GM19438 (cell line): Measurements from ENCODE around the gene AGFG1.

Experiments used
- ATAC-seq: cut with Tn5 transposase; IDR thresholded peaks from one replicate; pipeline ENCODE4 v1.9.1; 2021; ENCODE audit warnings: low read depth; ENCODE audit not compliant: unreplicated experiment

The AGFG1 gene, protein sequence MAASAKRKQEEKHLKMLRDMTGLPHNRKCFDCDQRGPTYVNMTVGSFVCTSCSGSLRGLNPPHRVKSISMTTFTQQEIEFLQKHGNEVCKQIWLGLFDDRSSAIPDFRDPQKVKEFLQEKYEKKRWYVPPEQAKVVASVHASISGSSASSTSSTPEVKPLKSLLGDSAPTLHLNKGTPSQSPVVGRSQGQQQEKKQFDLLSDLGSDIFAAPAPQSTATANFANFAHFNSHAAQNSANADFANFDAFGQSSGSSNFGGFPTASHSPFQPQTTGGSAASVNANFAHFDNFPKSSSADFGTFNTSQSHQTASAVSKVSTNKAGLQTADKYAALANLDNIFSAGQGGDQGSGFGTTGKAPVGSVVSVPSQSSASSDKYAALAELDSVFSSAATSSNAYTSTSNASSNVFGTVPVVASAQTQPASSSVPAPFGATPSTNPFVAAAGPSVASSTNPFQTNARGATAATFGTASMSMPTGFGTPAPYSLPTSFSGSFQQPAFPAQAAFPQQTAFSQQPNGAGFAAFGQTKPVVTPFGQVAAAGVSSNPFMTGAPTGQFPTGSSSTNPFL

DNA sequence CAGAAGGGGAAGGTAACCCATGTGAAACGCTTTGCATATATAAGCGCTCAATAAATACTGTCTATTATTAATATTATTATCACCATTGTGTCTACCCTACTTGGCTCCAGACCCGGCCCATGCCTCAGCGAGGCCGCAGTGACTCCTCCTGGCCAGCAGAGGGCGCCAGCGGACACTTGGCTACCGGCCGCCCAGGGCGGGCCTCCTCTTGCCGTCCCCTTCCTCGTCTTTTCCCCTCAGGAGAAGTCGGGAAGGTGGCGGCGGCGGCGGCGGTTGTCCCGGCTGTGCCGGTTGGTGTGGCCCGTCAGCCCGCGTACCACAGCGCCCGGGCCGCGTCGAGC lies at the start of gene AGFG1:
Gene AGFG1, plus strand, starts transcription at position 233 of the 341 bp plus-strand sequence. CDS start 266 bp downstream, outside the sequence.
- ATAC-seq = peak; percentile 91

DNA sequence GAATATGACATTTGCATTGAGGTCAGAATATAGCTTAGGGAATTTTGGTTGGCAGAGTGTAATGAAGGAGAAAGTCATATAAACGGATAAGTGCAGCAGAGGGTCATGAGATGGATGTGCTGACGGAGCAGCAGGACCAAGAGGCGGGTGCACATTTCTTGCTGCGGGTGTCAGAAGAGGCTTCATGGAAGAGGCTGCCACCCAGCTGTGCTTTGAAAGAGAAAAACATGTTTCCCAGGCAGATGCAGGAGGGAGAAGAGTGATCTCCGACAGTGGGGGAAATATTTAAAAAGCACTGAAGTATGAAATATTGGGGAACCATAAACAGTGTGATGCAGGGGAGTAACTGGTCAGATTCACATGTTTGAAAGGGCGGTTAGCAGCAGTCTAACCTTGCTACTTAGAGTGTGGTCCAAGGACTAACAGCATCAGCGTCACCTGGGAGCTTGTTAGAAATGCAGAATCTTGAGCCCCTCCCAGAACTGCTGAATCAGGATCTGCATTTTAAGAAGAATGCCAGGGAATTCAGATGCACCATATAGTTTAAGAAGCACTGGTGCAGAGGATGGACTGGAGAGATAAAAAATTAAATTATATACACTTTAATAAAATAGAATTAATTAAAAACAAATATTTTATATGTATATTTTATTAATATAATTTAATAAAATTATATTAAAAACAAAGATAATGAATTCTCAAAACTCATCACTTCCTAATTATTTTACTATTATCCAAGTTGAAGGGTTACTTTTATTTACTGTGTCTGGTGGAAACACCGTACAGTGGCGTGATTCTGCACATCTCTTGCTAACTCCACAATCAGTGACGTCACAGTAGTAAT lies 48.1 kb upstream of the AGFG1 start:
- no peak for ATAC-seq

DNA sequence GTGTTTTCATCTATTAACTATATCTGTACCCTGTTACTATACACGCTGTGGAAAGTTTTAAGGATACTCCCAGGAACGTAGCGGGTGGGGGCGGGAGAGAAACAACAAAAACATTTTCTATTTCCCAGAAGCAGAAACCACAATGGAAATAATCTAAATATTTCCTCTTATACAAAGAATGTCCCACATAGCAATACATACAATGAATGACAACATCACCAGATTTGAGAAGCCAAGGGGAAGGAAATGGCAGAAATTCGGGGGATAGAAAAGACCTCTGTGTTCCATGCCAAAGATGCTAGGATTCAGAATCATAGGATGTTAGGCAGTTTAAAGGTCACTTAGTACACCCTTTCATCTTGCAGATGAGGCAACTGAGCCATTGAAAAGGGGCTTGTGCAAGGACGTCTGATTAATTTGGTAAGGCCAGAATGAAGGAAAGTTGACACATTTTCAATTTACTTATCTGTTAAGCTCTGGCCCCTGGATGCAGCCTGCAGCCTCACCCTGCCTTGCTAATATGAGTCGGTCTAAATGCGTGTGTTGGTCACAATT lies 43.1 kb upstream of the AGFG1 start:
- ATAC-seq = no peak

DNA sequence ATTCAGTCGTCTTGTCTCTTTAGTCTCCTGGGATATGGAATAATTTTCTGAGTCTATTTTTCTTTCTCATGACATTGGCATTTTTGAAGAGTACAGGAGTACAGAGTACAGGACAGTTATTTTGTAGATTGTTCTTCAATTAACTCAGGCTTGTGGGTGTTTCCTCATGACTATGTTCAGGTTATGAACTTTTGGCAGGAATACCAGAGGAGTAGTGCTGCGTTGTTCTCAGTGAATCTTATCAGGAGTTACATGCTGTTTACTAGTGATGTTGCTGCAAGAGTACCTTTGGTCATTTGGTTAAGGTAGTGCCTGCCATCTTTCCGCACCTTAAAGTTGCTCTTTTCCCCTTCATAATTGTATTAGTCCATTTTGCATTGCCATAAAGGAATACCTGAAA lies 41.3 kb upstream of the AGFG1 start:
- no peak for ATAC-seq

DNA sequence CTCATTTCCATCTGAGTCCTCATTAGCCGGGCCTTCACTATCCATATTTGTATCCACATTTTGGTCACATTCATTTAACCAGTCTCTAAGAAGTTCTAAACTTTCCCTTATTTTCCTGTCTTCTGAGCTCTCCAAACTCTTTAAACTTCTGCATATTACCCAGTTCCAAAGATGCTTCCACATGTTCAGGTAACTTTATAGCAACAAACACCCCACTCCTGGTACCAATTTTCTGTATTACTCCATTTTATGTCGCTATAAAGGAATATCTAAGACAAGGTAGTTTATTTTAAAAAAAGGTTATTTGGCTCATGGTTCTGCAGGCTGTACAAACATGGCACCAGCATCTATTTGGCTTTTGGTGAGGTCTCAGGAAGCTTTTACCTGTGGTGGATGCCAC lies 38.8 kb upstream of the AGFG1 start:
- ATAC-seq = no peak

DNA sequence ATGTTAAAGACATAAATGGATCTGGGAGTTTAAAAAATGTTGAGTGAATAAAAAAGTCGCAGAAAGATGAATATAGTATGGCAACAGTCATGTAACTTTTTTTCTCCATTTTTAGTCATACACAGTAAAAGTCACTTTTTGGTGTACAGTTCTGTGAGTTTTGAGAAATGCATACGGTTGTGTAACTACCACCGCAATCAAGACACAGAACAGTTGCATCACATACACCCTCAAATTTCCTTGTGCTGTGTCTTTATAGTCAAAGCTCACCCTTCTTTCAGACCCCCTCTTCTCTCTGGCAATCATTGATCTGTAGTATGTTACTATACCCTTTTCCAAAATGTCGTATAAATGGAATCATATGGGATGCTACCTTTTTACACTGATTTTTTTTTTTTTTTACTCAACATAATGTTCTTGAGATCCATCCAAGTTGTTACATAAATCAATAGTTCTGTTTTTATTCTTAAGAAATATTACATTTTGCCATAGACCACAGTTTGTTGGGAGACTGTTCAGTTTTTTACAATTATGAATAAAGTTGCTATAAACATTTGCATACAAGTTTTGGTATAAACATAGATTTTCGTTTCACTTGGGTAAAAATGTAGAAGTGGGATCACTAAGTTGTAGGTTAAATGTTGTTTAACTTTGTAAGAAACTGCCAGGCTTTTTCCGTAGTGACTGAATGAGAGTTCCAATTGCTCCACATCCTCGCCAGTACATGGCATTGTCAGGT lies 35.4 kb upstream of the AGFG1 start:
- no peak for ATAC-seq

DNA sequence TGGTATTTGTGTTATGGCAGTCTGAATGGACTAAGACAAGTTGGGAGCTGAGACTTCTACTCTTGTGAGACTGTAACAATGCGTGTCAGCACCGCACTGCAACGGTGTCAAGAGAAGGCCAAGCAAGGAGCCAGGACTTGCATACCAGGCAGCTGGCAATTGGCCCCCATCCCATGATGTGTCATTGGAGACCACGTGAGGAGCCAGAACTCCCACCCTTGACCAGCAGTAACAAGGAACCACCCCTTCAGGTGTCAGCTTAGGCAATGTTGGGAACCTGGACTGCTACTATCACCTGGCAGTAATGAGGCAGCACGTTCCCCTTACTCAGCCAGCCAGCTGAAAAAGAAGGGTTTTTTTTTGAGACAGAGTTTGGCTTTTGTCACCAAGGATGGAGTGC lies 32.7 kb upstream of the AGFG1 start:
- ATAC-seq = no peak

DNA sequence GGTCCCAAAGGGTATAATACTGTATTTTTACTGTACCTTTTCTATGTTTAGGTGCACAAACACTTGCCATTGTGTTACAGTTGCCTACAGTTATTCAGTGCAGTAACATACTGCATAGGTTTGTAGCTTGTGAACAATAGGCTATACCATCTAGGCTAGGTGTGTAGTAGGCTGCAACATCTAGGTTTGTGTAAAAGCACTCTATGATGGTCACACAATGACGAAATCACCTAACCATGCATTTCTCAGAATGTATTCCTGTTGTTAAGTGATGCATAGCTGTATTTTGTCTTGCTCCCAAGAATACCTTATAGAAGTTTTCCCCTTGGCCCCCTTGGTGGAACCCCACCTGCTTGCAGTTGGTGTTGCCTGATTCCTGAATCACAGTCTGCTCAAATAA lies 29.3 kb upstream of the AGFG1 start:
- ATAC-seq = no peak

DNA sequence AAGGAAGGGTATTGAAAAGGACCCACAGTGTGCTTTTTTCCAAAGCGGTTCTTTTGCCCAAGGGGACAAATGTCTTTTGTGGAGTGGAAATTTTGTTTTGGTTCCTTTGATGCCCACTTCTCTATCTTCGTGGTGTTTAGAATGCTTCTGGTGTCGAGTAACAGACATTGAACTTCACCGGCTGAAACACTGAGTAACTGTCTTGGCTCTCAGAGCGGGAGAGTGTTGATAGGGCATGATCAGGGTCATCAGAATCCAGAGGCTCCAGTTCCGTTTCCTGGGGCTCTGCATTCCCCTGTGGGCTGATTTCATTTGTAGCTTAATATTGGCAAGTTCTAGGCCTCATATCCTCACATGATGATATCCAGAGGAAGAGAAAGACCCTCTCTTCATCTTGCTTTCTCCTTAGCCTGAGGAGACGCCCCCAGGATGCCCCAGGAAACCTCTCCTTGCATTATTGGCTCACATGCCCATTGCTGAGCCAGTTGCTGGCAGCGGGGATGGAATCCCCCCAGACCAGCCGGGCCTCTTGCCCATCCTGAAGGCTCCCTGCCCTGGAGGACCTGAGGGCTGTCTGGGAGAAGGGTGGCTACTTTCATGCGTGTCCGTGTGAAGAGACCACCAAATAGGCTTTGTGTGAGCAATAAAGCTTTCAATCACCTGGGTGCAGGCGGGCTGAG lies 27.9 kb upstream of the AGFG1 start:
- no peak for ATAC-seq

DNA sequence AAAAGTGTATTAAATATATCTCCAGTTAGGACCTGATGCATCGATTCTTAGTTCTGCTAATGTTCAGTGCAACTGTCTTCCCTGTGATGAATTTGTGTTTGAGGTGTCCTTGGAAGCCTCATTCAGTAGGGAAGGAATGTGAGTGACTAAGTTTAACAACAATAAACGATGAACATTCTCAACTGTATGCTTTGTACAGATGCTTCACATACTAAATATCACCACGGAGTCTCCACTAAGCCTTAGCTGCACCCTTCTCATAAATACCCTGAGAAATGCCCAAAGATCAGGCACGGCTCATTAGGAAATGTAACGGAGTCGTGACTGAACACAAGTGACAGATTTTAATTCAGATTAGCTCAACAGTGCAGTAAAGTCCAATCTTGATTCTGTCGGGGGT lies 24.4 kb upstream of the AGFG1 start:
- ATAC-seq = no peak

DNA sequence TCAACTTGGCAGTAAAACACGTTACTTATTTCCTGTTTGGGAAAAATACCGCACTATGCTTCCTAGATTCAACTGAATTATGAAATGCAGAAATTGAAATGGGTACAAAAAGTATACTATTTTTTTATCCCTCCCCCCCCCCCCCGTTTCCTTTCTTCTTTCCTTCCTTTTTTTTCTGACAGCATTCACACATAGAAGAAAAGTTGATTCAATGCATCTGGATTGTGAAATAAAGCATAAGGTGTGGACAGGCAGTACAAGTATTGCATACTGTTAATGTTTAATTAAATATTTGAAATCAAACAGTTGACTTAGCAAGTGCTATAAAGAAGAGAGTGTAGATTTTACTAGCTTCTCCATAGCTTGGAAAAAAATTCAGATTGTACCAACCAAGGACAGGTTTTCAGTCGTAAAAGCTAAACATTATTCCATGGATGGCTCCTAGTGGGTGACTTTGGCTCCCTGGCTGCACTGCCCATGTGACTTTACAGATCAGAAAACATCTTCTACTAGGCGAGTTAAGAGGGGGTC lies 21.6 kb upstream of the AGFG1 start:
- no peak for ATAC-seq

DNA sequence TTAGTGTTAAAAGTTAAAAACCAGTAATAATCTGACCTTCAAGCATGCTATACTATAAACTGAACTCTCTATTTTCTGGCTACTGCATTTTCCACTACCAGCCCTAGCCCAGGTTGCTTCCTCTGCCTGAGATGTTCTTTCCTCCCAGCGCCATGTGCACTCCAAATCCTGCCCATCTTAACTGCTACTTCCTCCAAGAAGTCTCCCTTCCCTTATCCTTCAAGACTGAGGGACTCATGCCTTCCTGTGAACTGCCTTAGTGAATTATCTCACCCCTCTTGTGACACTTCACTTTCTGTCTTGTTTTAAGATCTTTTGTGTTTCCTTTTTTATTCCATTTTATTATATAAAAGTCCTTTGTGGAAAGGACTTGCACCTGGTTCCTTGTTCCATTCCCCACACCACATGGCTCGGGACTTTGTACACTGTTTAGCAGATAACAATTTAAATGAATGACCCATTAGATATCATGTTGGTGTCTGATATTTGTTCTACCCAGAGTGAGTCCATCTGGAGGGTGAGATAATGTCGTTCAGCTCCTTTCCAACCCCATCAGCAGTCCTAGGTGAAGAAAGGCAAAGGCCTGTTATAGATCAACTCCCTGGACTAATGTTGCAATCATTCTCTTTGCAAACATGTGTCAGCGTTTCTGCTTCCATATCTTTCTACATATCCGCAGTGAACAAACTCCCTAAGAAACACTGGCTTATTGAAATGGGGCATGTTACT lies 20.9 kb upstream of the AGFG1 start:
- no peak for ATAC-seq

DNA sequence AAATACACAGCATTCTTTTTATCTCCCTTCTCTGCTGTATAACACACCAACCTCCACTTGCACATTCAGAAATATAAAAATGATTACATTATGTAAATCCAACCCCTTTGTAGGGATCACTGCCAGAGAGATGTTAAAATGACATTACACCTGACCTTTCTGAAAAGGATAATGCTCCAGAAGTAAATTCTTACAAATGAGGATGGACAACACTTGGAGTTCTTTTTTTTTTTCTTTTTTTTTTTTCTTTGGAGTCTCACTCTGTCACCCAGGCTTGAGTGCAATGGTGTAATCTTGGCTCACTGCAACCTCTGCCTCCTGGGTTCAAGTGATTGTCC lies 20.3 kb upstream of the AGFG1 start:
- no peak for ATAC-seq

DNA sequence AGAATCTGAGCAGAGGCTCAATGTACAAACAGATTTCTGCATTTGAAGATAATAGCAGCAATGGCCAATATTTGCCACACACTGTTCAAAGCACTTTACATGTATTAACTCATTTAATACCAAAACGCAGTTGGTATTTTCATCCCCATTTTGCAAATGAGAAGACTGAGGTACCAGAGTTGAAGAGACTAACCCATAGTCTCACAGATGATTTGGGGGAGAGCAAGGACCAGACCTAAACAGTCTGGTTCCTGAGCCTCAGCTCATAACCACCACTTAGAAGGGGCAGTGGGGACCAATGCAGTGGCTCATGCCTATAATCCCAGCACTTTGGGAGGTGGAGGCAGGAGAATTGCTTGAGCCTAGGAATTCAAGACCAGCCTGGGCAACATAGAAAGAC lies 18.1 kb upstream of the AGFG1 start:
- ATAC-seq = no peak

DNA sequence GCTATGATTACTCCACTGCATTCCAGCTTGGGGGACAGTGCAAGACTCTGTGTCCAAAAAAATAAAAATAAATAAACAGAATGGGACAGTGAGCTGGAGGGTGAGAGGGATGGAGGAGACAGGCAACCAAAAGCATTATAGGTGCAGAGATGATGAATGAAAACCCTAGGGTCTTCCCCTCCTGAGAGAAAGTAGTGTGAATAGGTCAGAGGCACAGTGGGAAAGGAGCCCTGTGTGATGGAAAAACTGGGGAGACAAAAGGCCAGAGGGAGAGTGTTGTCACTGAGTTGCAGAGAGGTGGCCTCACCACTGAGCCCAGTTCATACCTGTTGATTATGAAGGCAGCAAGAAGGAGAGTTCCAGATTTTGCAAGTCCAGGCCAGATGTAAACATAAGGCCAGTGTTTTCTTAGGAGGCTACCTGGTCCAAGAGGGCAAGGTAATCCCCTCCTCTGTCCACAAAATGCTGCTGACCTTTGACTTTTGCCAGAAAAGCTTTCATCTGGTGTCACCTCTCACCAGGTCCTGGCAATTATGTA lies 17.6 kb upstream of the AGFG1 start:
- ATAC-seq = no peak

DNA sequence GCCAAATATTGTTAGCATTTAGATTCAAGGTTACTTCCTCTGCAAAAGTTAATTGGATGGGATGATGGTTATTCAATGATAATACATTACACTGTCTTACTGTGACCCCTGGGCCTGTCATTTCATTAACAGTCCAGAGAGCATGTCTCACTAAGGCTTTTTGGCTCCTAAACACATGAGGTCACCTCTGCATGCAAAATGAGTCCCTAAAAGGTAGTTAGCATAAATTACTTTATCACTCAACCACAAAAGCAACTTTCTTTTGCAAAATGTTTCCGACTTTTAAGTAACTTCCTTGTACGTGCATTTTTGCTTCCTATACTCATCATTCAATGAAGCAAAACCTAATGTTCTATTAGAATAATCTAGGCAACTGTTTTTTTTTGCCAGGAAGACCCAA lies 16.8 kb upstream of the AGFG1 start:
- no peak for ATAC-seq

DNA sequence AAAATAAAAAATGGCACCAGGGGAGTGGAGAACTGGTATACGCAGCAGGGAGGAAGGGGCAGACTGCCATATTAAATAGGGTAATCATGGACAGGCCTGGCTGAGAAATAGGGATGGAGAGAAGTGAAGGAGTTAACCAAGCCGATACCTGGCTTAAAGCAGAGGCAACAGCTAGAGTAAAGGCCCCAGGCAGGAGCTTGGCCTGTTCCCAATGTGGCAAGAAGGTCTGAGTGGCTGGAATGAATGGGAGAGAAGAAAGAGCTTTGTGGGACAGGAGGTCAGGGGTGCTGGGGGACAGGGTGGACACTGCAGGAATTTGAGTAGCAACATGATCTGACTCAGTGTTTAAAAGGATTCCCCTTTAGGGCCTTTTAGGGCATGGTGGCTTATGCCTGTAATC lies 15.9 kb upstream of the AGFG1 start:
- no peak for ATAC-seq

DNA sequence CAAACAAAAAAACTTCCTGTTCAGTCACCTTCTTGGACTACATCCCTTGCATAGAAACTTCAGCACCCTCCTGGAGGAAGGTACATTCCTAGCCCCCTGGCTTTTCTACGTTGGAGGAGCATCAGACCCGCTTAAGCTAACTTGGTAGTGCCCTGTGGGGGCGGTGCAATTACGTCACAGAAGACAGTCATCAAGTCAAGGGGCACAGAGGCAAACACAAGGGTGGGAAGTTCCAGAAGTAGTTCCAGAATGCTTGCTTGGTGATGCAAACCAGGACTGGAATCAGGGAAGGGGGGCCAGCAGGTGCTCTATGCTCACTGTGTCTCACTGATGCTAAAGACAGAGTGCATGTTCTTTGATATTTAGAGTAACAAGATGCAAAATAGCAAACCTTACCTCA lies 15.2 kb upstream of the AGFG1 start:
- no peak for ATAC-seq

DNA sequence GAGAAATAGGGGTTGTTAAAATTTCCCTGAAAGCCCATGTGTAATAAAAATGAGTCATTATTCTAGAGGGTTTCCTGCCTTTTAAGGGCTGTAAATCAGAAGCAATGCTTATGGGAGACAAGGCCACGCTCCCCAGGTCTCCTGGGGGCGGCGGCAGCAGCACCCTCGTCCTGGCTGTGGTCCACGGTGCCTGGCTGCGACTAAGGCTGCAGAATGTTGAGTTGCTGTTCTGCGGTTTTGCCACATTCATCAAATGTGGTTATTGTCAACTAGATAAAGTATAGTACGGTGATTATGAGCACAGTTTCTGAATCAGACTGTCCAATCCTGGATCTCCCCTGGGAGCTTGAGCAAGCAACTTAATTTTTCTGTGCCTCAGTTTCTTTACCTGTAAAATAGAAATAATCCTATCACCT lies 11.9 kb upstream of the AGFG1 start:
- ATAC-seq = no peak
